IPS-NIHi7 (cell line): Measurements from ENCODE around the gene XPNPEP2.
"Not testable (repeated sequence)": the region's sequence is repeated elsewhere in the genome, so short reads cannot be mapped to it uniquely, and the experiment has no call there.

ENCODE experiments used
- DNase-seq: peaks from one replicate; pipeline ENCODE4 v3.0.0; 2012; ENCODE audit warnings: mixed read lengths; ENCODE audit errors: extremely low spot score

Gene XPNPEP2

DNA sequence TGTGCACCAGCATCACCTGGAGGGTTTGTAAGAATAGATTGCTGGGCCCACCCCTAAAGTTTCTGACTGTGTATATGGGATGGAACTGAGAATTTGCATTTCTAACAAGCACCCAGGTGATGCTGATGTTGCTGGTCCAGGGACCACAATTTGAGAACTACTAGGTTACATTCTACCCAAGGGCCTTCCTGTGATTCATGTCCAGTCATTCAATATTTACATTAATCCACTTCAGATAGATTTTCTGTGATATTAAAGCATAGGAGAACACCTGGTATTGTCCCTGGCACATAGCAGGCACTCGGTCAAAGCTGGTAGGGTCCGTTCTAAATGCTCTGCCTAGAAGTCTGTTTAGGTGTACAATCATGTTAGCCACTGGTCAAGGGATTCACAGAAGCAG is 19.5 kb upstream of the XPNPEP2 start:
- no peak for DNase-seq

DNA sequence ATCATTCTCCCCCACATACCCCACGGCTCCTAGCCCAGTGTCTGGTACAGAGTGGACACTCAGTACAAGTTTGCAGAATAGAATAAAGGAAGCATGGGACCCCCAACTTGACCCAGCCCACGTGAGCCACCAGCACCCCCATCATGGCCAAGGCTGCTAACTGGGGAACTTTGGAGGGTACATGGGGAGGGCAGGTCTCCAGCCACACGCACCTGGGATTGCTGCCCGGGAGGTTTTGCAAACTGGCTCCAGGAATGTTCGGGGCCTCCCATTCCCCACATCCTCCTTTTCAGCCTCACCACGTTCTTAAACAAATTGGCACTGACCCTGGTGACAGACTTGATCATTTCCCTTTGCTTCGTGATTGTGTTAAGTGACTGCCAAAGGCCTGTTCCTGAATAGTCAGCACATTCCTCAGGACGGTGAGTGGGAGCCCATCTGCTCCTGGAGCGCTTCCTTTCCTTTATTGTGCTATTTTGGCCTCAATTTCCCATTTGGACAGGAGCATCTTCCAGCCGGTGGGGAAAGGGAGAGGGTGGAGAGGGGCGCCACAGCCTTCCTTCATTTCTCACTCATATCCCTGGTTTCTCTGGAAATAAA is 18.7 kb upstream of the XPNPEP2 start:
- no peak for DNase-seq

DNA sequence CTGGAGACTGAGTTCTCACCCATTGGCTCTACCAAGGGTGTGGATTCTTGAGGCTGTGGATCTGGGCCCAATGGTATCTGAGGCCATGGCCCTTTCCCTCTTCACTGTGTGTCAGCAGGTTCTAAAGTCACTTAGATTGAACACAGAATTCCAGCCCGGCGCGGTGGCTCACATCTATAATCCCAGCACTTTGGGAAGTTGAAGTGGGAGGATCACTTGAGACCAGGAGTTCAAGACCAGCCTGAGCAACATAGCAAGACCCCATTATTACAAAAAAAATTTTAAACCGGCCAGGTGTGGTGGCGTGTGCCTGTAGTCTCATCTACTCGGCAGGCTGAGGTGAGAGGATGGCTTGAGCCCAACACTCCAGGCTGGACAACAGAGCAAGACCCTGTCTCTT is 18.0 kb upstream of the XPNPEP2 start:
- DNase-seq = no peak

DNA sequence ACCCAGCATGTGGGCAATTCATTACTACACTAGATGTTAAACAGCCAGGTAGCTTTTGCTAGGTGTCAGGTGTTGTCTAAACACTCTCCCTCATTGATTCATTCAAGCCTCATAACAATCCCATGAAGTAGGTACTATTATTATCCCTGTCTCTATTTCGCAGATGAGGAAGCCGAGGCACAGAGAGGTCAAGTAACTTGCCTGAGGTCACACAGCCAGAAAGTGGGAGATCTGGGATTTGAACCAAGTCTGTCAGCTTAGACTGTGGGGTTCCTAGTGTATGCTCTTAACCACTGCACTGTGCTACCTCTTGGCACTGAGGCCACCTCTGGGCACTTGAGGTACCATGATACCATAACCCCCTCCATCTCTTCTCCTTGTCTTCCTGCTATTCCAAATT is 17.4 kb upstream of the XPNPEP2 start:
- no peak for DNase-seq

DNA sequence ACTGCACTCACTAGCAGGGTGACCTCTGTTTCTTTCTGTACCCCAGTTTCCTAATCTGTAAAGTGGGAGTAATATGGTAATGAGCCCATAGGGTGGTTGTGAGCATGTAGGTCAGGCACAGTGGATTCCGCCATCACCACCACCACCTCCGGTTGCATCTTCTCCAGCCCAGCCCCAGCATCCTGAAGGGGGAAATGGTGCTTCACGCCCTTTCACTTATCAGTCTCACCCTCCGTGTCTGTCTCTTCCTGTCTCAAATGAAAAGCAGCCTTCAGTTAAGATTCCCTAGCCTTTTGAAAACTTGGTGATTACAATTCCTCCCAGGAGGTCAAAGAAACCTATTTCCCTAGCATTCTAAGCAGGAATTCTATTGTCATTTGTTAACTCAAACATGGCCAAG is 16.9 kb upstream of the XPNPEP2 start:
- no peak for DNase-seq

DNA sequence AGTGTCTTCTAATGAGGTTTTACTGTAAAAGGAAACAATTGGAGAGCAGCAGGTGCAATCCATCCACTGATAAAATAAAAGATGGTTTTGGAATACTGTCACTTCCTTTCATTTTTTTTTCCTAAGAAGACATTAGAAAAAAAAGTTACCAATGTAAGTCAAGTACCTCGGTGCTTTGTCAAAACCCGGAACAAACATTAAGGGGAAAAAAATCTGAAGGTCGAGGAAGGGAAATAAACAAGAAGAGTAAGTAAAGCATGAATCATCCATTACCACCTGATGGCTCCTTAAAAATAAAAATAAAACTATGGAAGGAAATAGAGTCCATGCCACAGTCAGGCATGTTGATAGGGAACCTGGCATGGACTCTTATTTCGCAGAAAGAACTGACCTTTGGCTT is 15.3 kb upstream of the XPNPEP2 start:
- no peak for DNase-seq

DNA sequence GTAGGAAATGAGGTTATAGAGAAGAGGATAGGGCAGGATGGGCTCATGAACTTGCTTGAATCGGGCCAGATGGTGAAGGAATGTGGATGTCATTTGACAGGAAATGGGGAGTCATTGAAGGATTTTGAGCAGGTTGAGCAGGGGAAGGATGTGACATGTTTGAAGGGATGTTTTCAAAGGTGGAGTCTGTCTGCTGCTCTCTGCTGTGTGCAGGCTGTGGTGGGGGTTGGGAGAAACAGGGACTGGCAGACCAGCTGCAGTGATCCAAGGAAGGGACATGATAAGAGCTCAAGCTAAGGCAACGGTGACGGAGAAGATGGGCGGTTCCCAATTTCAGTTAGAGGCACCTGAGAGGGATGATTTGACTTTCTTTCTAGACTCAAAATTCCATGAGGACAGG is 14.0 kb upstream of the XPNPEP2 start:
- DNase-seq = no peak

DNA sequence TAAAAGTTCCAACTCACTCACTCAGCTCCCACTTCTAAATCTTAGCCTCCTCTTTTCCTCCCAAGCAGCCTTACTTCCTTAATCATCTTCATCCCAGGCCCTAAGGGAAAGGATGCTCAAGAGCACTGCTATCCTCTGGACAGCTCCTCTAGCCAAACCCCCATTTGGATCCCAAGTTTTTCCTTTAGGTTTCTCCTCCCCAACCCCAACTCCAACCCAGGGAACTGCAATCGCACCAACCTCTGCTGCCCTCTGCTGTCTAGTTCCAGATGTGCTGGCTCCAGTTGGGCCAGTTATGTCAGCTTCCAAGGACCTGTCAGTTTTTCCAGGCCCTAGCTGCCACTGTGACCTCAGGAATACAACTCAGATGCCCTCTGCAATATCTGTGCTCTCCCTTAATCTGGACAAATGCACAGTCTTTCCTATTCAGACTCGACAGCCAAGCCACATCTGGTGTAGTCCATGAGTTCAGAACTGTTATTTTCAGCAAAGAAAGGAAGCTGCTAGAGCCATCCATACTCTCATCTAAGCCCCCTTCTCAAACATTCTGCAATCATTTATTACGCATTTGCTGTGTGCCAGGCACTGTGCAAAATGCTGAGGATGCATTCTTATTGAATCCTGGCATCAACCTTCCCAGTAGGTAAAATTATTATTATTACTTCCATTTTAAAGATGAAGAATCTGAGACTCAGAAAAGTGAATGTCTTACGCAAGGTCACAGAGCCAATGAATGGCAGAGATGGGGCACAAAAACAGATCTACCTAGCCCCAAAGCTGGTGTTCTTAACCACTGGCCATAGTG is 12.3 kb upstream of the XPNPEP2 start:
- DNase-seq = peak; percentile 87

DNA sequence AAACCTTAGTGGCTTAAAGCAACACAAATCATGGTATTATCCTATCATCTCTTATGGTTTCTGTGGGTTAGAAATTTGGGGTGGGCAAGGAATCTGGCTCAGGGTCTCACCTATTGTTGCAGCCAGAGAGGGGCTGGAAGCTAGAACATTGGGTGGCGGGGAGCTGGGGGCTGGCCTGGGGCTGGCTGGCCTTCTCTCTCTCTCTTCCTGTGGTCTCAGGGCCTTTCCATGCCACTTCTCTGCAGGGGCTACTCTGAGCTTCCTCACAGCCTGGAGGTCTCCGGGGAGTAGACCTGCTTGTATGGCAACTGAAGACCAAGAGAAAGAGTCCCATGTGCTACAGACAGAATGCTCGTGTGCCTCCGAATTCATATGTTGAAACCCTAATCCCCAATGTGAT is 10.7 kb upstream of the XPNPEP2 start:
- no peak for DNase-seq

DNA sequence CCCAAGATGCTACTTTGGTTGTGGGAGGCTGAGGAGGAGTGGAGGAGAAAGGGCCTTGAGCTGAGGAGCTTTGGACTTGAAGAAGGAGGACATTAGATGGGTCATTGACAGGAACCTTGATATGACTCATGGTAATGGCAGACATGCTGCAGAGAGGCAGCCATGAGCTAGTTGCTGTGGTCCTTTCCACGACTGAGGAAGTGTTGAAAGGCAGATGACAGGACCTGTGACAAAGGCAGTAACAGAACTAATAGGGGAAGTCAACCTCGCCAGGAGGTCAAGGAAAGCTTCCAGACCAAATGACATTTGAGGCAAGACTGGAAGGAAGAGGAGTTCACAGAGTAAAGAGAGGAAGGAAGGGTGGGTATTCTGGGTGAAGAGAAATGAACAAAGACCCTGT is 7.6 kb upstream of the XPNPEP2 start:
- no peak for DNase-seq

DNA sequence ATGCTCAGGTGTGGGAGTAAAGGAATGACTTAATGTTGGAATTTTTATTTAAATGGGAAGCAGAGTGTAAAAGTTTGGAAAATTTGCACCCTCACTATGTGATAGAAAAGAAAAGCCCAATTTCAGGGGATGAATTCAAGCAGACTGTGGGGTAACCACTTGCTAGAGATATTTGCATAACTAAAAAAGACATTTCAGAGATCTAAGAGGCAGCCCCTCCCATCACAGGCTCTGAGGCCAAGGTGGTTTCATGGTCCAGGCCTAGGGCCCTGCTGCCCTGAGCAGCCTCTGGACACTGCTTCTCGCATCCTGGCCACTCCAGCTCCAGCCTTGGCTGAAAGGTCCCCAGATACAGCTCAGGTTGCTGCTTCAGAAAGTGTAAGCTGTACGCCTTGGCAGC is 5.9 kb upstream of the XPNPEP2 start:
- no peak for DNase-seq

DNA sequence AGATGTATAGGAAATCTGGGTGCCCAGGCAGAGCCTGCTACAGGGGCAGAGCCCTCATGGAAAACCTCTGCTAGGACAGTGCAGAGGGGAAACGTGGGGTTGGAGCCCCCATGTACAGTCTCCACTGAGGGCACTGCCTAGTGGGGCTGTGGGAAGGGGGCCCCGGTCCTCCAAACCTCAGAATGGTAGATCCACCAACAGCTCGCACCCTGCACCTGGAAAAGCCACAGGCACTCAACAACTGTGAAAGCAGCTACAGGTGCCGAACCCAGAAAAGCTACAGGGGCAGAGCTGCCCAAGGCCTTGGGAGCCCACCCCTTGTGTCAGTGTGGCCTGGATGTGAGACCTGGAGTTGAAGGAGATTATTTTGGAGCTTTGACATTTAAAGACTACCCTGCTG is 5.4 kb upstream of the XPNPEP2 start:
- no peak for DNase-seq

DNA sequence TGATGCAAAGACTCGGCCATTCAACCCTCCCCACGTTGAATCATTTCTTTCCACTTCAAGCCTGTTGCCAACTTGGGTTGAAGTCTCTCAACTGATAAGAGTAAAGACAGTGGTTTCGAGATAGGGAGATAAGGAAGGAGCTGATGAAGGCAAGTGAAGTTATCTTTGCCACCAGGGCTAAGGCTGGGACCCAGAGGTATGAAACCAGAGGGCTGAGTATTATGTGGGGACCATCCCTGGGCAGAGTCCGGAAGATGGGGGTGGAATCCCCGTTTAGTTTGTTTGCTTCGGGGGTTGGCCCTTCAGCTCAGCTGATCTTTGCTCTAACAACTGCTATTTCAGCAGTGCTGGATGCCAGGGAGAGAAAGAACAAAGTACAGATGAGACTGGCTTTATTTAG is 2.3 kb upstream of the XPNPEP2 start:
- DNase-seq = no peak

DNA sequence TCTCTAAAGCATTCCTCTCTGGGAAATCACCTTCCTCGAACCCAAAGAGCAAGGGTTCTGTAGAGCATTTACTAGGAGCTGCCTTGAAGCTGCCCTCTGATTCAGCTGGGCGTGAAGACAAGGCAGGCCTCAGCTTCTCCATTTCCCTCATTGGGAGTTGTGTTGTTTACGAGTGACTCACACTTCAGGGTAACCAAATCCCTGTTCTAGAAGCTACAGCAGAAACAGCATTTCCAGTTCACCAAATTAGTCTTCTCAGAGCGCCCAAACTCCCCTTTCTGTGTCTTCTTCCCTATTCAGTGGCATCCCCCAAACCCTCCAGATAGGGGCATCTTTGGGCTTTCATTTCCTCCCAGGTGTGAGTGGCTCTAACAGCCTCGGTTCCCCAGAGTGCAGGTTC is 863 bp upstream of the XPNPEP2 start:
- no peak for DNase-seq

DNA sequence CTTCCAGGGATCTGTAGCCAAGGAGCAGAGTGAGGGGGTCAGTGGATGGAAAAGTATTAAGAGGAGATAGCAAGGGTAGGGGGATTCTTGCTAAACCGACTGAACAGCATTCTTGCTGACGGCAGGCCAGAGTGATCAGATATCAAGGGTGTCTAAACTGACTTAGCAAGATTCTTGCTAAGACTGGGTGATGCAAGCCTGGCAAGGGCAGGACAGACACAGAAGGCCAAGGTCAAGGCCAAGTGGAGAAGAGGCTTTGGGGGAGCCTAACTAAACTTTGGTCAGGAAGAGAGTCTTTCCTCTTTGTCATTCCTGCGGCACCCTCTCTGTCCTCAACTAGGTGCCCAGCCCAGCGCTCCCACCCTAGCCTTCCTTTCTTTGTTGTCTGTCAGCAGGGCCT is 799 bp downstream of the XPNPEP2 start:
- no peak for DNase-seq

DNA sequence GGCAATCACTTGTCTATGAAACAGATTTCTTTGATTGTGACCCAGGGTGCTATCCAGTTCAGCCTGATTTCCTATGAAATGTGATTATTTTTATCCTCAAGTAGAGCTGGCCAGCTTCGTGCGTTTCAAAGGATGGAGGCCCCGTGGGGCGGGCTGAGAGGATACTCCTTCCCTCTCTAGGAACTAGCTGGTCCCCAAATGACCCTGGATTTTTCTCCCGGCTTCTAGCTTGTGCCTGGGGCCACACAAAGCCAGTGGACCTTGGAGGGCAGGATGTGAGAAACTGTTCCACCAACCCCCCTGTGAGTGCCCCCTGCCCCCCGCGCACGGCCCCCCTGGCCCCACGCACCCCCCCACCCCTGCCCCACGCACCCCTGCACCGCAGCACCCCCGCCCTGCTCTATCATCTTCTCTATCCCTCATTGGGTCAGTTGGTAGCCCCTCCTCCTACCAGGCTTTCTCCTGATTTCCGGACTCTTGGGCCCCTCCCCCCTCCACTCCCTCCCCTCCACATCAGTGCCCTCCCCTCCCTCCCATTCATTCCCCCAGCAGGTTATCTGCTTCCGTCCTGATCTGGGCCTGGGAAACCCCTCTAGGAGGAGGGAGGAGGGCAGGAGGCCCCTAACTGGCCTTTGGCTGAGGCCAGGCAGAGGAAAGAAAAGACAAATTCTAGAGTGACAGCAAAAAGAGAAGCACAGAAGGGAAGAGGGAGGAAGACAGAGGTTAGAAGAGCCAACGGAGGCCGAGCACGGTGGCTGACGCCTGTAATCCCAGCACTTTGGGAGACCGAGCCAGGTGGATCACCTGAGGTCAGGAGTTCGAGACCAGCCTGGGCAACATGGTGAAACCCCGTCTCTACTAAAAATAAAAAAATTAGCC is 3.3 kb downstream of the XPNPEP2 start:
- peak; percentile 95 for DNase-seq

DNA sequence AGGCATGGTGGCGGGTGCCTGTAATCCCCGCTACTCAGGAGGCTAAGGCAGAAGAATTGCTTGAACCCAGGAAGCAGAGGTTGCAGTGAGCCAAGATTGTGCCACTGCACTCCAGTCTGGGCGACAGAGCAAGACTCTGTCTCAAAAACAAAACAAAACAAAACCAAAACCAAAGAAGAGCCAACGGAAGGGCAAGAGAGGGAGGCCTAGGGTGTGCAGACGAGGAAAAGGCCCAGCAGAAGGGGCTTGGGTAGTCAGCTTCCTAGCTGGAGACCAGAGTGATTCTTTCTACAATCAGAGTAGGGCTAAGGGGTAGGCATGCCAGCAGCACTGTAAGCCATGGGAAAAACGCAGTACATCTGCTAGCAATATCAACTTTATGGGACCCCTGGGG is 4.0 kb downstream of the XPNPEP2 start:
- not testable (repeated sequence) for DNase-seq

DNA sequence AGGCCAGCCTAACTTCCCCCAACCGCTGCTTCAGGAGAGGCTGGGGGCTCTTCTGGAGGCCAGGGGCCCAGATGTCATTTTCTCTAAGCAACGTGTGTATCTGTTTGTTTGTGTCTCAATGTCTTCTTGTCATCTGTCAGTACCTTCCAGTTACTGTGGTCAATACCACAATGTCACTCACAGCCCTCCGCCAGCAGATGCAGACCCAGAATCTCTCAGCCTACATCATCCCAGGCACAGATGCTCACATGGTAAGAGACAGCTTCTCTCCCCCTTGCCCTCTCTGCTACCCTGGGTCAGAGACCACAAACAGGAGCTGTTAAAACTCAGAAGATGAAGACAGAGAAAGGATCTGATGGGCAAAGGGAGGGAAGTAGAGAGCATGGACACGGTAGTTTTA is 5.0 kb downstream of the XPNPEP2 start:
- DNase-seq = no peak

DNA sequence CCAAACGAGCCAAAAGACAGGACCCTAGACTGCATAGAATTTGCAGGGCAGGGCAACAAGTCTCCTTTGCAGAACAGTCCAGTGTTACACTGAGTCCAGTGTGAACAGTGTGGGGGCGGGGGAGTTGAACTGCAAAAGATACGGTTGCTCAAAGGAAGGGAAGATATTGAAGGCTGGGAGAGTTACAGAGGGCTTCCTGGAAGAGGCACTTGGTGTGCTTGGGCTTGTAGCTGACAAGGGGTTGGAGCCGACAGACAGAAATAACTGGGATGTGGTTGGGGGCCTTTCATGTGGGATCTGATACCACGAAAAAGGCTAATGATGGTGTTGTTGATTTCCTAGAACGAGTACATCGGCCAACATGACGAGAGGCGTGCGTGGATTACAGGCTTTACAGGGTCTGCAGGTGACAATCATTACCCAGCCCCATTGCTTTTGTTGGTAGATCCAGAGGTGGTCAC is 6.1 kb downstream of the XPNPEP2 start:
- DNase-seq = no peak

DNA sequence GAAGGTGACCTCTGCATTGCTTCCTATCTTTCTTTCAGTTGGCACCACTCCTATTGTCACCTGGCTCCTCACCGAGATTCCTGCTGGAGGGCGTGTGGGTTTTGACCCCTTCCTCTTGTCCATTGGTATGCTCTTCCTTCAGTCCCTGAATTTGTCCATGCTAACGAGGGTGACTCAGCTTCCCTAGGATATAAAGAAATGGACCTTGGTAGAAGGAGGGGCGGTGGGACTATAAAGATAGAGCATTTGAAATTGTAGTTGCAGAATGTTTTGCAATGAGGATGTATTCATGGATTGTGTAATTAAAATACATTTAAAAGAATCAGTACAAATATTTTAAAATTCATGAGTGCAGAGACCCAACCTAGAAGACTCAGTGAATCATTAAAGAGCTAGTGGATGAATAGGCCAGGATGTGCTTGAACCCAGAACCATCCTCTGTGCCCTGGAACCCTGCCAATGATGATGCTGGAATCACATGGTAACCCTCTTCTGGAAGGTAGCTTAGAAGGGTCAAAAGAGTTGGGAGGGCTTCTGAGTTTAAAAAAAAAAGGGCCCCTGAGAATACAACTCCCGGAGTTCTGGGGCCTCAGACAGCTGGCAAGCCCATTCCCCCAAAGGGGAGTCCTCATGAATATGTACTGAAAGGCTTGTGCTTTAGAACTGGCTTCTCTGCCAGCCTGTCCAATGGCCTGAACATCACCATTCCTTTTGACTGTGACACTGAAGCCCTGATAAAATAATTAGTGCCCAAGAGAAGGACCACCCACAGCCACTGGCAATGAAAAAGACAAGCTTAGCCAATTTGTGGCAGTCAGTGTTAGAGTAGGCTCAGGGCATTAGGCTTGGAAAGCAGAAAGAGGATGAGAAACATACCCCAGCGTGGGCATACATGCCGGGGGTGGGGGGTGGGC is 8.0 kb downstream of the XPNPEP2 start:
- no peak for DNase-seq

DNA sequence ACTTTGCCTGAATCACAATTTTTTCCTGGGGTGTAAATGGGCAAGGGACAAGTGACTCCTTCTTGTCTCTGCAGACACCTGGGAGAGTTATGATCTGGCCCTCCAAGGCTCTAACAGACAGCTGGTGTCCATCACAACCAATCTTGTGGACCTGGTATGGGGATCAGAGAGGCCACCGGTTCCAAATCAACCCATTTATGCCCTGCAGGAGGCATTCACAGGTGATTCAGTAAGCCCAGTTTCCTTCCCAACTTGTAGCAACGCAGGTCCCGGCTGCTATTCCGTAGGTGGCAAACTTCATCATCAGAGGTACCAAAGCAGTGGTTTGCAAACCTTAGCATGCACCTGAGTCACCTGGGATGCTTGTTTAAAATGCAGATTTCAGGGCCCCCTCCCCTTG is 8.8 kb downstream of the XPNPEP2 start:
- DNase-seq = no peak

DNA sequence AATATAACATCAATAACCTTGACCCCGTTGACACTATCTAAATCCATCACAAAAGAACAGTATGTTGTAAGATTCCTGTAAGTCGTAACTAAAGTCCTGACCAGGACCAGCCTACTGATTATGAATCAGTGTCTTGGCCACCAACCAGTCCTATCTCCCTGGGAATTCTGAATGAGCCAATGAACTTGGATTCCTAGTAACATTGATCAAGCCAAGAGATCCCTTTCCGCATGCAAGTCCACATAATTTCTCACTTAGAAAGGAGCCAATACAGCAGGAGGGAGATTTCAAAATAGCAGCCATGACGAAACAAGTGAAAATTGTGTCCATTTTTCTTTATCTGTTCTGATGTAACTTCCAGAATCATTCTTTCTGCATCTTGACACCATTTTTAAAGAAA is 9.5 kb downstream of the XPNPEP2 start:
- no peak for DNase-seq
